B cell (primary cell): ENCODE data around the gene IRX4. TPM values are rescaled to one million over a fixed set of nuclear protein-coding genes. Genes with fewer than 3 reads are reported as not detected.

ENCODE experiments used
- ATAC-seq: fragments of 200-7000 bp; cut with Tn5 transposase; one replicate; pipeline ENCODE4 v1.10.0; 2021; ENCODE audit warnings: low read depth, mild to moderate bottlenecking, moderate number of reproducible peaks, moderate library complexity
- CTCF ChIA-PET: fragments of 350-600 bp; sonication (Branson Sonifier 250); formaldehyde crosslinking; loops from one replicate; lab custom pipeline; 2021; ENCODE audit warnings: antibody characterized with exemption, inconsistent platforms; lab: Charles Lee
- POLR2A ChIA-PET: fragments of 350-600 bp; sonication (Branson Sonifier 250); formaldehyde crosslinking; loops from one replicate; lab custom pipeline; 2021; ENCODE audit warnings: antibody characterized with exemption; lab: Charles Lee
- DNase-seq: peaks from one replicate; pipeline ENCODE4 v3.0.0; 2013
- H2AFZ ChIP-seq: 2 replicates; pipeline ENCODE4 v1.6.1; 2012; ENCODE audit warnings: mild to moderate bottlenecking, low read depth, low read length; ENCODE audit not compliant: insufficient read depth, poor library complexity, severe bottlenecking
- H3K27ac ChIP-seq, 2 donors: 1 replicate in 1 of 2; 2 replicates in 1 of 2; pipeline ENCODE4 v1.5.1; 2012 to 2013; ENCODE audit warnings: low read length in 2 of 2, mild to moderate bottlenecking in 2 of 2, moderate library complexity in 1 of 2
- H3K27me3 ChIP-seq, 4 experiments: fragments of 200-600 bp in 1 of 4; sonication (generic) in 1 of 4; replicated peaks in 1 of 4; 1 replicate in 2 of 4; 2 replicates in 2 of 4; pipeline versions ENCODE4 v1.6.1 to v1.7.0; 2013 to 2016; ENCODE audit warnings: low read length in 3 of 4, mild to moderate bottlenecking in 2 of 4, mixed read lengths in 1 of 4, moderate library complexity in 1 of 4; ENCODE audit not compliant: insufficient read depth in 4 of 4, control insufficient read depth in 3 of 4; ENCODE audit errors: control extremely low read depth in 1 of 4
- H3K36me3 ChIP-seq, 2 experiments: replicated peaks in 1 of 2; 1 replicate in 1 of 2; 2 replicates in 1 of 2; pipeline versions ENCODE4 v1.6.1 to v1.7.1; 2013; ENCODE audit warnings: low read length in 1 of 2; ENCODE audit not compliant: insufficient read depth in 2 of 2, control insufficient read depth in 1 of 2; ENCODE audit errors: control extremely low read depth in 1 of 2, extremely low read depth in 1 of 2
- H3K4me1 ChIP-seq, 2 donors: fragments of 200-600 bp in 1 of 2; sonication (generic) in 1 of 2; 1 replicate in 1 of 2; 2 replicates in 1 of 2; pipeline versions ENCODE4 v1.5.1 to v1.6.1; 2013 to 2017; ENCODE audit warnings: low read length in 2 of 2; ENCODE audit not compliant: control insufficient read depth in 2 of 2, insufficient read depth in 2 of 2
- H3K4me2 ChIP-seq: replicated peaks from 2 replicates; pipeline ENCODE3; 2012; ENCODE audit warnings: mild to moderate bottlenecking, low read depth, low read length; ENCODE audit not compliant: poor library complexity, severe bottlenecking
- H3K4me3 ChIP-seq, 5 experiments: fragments of 200-600 bp in 1 of 5; sonication (generic) in 1 of 5; 1 replicate in 3 of 5; 2 replicates in 2 of 5; pipeline versions ENCODE4 v1.5.1 to v1.7.0; 2011 to 2016; ENCODE audit warnings: low read length in 4 of 5, mild to moderate bottlenecking in 4 of 5, low read depth in 2 of 5, control low read depth in 1 of 5, moderate library complexity in 1 of 5; ENCODE audit not compliant: insufficient read depth in 1 of 5; ENCODE audit errors: control extremely low read depth in 1 of 5, extremely low read depth in 1 of 5
- H3K79me2 ChIP-seq: fragments of 200-600 bp; sonication (generic); one replicate; pipeline ENCODE4 v1.6.0; 2016; ENCODE audit warnings: low read length; ENCODE audit not compliant: control insufficient read depth, insufficient read depth
- H3K9ac ChIP-seq: fragments of 200-600 bp; sonication (generic); 2 replicates; pipeline ENCODE4 v1.6.1; 2017; ENCODE audit warnings: mild to moderate bottlenecking, low read length, moderate library complexity
- H3K9me3 ChIP-seq, 3 donors: one replicate each; pipeline versions ENCODE4 v1.6.1 to v1.7.1; 2013; ENCODE audit warnings: low read length in 2 of 3; ENCODE audit not compliant: control insufficient read depth in 2 of 3, insufficient read depth in 1 of 3; ENCODE audit errors: control extremely low read depth in 1 of 3
- H4K20me1 ChIP-seq: 2 replicates; pipeline ENCODE4 v1.6.0; 2012; ENCODE audit warnings: mild to moderate bottlenecking, low read length; ENCODE audit not compliant: insufficient read depth, control insufficient read depth, poor library complexity, severe bottlenecking
- H3K27ac Mint-ChIP-seq: one replicate; pipeline ENCODE4 v1.8.0; 2021; ENCODE audit warnings: mixed read lengths
- H3K27me3 Mint-ChIP-seq: one replicate; pipeline ENCODE4 v1.8.0; 2021; ENCODE audit warnings: mixed read lengths
- H3K4me1 Mint-ChIP-seq: one replicate; pipeline ENCODE4 v1.8.0; 2021; ENCODE audit warnings: mixed read lengths
- H3K4me3 Mint-ChIP-seq: one replicate; pipeline ENCODE4 v1.8.0; 2021; ENCODE audit warnings: mixed read lengths
- H3K9me3 Mint-ChIP-seq: one replicate; pipeline ENCODE4 v1.8.0; 2022; ENCODE audit warnings: mixed read lengths; ENCODE audit not compliant: insufficient read depth
- CTCF ChIP-seq: fragments of 200-600 bp; IDR thresholded peaks from one replicate; pipeline ENCODE4 v1.8.0; 2022; ENCODE audit warnings: antibody characterized with exemption, mild to moderate bottlenecking
- EZH2 ChIP-seq: IDR thresholded peaks from 2 replicates; pipeline ENCODE4 v1.6.1; 2012; ENCODE audit warnings: borderline replicate concordance, low read depth, mild to moderate bottlenecking, moderate library complexity, low read length; ENCODE audit not compliant: insufficient read depth, poor library complexity, severe bottlenecking
- WGBS: methylation state at CpG from one replicate; pipeline ENCODE4 v1.1.5; 2013; ENCODE audit warnings: missing lambda C conversion rate; ENCODE audit not compliant: insufficient coverage; 5-methylcytosine and 5-hydroxymethylcytosine counted together
- intact Hi-C: fragments of 100-400 bp; cut with micrococcal nuclease; formaldehyde crosslinking; loops from one replicate; pipeline ENCODE4 v1.10.0; 2022
- polyA plus RNA-seq: library from polyadenylated mRNA; depleted of rRNA; stranded (reverse); fragments of >200 nt; gene quantifications from 2 replicates; pipeline ENCODE4 v1.2.3, GENCODE V29; 2012
- total RNA-seq, 2 donors: library from RNA; stranded (reverse); fragments of 120-200 nt in 1 of 2; gene quantifications; 1 replicate in 1 of 2; 2 replicates in 1 of 2; pipeline versions ENCODE4 v1.2.3 to v1.2.4, GENCODE V29; 2013 to 2022

Gene IRX4
- total and polyA plus RNA-seq, 2 donors (not counting 1 experiment from before 2014, with no cell fraction given) = not detected

GRCh38 chr5:1875843-1876659 is 6.7 kb downstream of the IRX4 start:
- H3K9me3 Mint-ChIP-seq = no peaks in the 10 kb centered on the region
- H3K4me2 ChIP-seq = peak overlapping the region; percentile 60
- no peak overlapping the region for H3K9ac ChIP-seq
- no peak overlapping the region for H3K27ac Mint-ChIP-seq
- H3K4me1 ChIP-seq = peaks cover 26 to 35% of the 10 kb centered on the region in 2 donors
- 7% methylated on average over 52 of the region's 61 CpGs for WGBS
- intact Hi-C loops = no loop called here
- ChIA-PET CTCF (no interaction called here), POLR2A (no interaction called here)
- H3K27me3 ChIP-seq = peaks cover 0 to 93% (median 53%) of the 10 kb centered on the region in 4 experiments
- H3K4me3 ChIP-seq = no peak overlapping the region
- DNase-seq (no peak), ATAC-seq (no peak)
- no peak overlapping the region for H3K27ac ChIP-seq
- H2AFZ ChIP-seq = no peak overlapping the region
- H4K20me1 ChIP-seq = no peaks in the 10 kb centered on the region
- no peaks in the 10 kb centered on the region for H3K79me2 ChIP-seq
- no peaks in the 10 kb centered on the region for H3K36me3 ChIP-seq
- H3K9me3 ChIP-seq = peaks cover 0 to 64% (median 0%) of the 10 kb centered on the region in 3 donors
- H3K4me3 Mint-ChIP-seq = peak overlapping the region; percentile 66
- peaks cover 53% of the 10 kb centered on the region for H3K27me3 Mint-ChIP-seq
- peaks cover 22% of the 10 kb centered on the region for H3K4me1 Mint-ChIP-seq
- TF ChIP-seq EZH2 (no peak), CTCF (no peak)

- H2AFZ ChIP-seq = no peak overlapping the region
- CTCF ChIA-PET = no interaction called here
- no peak overlapping the region for H3K27ac ChIP-seq
- H3K27me3 Mint-ChIP-seq = peaks cover 51% of the 10 kb centered on the region
- peak overlapping the region; percentile 49 for H3K4me3 Mint-ChIP-seq
- POLR2A ChIA-PET = no interaction called here
- H3K27ac Mint-ChIP-seq = no peak overlapping the region
- H3K4me1 Mint-ChIP-seq = peaks cover 20% of the 10 kb centered on the region
- H4K20me1 ChIP-seq = no peaks in the 10 kb centered on the region
- peaks cover 26 to 34% of the 10 kb centered on the region in 2 donors for H3K4me1 ChIP-seq
- H3K9me3 Mint-ChIP-seq = no peaks in the 10 kb centered on the region
- H3K4me3 ChIP-seq = peak overlapping the region in 1 of 5 experiments; percentile 10
- intact Hi-C loops = no loop called here
- 9% methylated on average over 33 of the region's 36 CpGs for WGBS
- ATAC-seq = no peak
- peak overlapping the region; percentile 60 for H3K4me2 ChIP-seq
- H3K36me3 ChIP-seq = no peaks in the 10 kb centered on the region
- H3K79me2 ChIP-seq = no peaks in the 10 kb centered on the region
- H3K9ac ChIP-seq = no peak overlapping the region
- TF ChIP-seq CTCF = no peak
- no peak for TF ChIP-seq EZH2
- DNase-seq = no peak
- peaks cover 0 to 61% (median 0%) of the 10 kb centered on the region in 3 donors for H3K9me3 ChIP-seq
- peaks cover 0 to 90% (median 48%) of the 10 kb centered on the region in 4 experiments for H3K27me3 ChIP-seq
Measured at GRCh38 chr5:1875281-1875842, 7.4 kb downstream of the IRX4 start.
